ENCODE data around the gene NOM1.

- TF ChIP-seq POLR2A (IDR thresholded peaks at IDR 0.05; ENCODE audit: low read depth) (no peak), EP300 (IDR thresholded peaks at IDR 0.05) (no peak), POLR2AphosphoS5 (IDR thresholded peaks at IDR 0.05) (peak; percentile 69 to 75)
- TF ChIP-seq, protein P1, sequence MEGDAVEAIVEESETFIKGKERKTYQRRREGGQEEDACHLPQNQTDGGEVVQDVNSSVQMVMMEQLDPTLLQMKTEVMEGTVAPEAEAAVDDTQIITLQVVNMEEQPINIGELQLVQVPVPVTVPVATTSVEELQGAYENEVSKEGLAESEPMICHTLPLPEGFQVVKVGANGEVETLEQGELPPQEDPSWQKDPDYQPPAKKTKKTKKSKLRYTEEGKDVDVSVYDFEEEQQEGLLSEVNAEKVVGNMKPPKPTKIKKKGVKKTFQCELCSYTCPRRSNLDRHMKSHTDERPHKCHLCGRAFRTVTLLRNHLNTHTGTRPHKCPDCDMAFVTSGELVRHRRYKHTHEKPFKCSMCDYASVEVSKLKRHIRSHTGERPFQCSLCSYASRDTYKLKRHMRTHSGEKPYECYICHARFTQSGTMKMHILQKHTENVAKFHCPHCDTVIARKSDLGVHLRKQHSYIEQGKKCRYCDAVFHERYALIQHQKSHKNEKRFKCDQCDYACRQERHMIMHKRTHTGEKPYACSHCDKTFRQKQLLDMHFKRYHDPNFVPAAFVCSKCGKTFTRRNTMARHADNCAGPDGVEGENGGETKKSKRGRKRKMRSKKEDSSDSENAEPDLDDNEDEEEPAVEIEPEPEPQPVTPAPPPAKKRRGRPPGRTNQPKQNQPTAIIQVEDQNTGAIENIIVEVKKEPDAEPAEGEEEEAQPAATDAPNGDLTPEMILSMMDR (IDR thresholded peaks at IDR 0.05): no peak
These were observed 46.1 kb upstream of the NOM1 start for GRCh38 chr7:156903232-156903909.

Measured in esophagus muscularis mucosa (tissue), 4 donors.